NCI-H2227 (cell line): ENCODE data around the gene EAF2.
"Not testable (repeated sequence)": the region's sequence is repeated elsewhere in the genome, so short reads cannot be mapped to it uniquely, and the experiment has no call there.

Experiments
- DNase-seq: peaks from one replicate; lab custom pipeline; 2025; ENCODE audit not compliant: unreplicated experiment; lab: John Stamatoyannopoulos, UW

EAF2 gene

GRCh38 chr3:121857778-121858177 is 22.8 kb downstream of the EAF2 start:
- not testable (repeated sequence) for DNase-seq

- not testable (repeated sequence) for DNase-seq
Measured at GRCh38 chr3:121863247-121863646, 28.2 kb downstream of the EAF2 start.

GRCh38 chr3:121863801-121864200 is 28.8 kb downstream of the EAF2 start:
- no peak for DNase-seq

DNA sequence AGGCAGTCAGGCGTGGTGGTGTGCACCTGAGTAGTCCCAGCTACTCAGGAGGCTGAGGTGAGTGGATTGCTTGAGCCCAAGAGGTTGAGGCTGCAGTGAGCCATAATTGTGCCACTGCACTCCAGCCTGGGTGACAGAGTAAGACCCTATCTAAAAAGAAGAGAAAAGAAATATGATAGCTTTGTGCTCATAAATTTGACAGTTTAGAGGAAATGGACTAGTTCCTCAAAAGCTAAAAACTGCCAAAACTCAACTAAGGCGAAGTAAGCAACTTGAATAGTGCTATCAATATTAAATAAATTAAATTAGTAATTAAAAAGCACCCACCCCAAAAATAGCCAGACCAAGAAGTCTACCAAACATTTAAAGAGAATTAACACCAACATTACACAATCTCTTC is 34.7 kb downstream of the EAF2 start:
- DNase-seq, result no peak

DNA sequence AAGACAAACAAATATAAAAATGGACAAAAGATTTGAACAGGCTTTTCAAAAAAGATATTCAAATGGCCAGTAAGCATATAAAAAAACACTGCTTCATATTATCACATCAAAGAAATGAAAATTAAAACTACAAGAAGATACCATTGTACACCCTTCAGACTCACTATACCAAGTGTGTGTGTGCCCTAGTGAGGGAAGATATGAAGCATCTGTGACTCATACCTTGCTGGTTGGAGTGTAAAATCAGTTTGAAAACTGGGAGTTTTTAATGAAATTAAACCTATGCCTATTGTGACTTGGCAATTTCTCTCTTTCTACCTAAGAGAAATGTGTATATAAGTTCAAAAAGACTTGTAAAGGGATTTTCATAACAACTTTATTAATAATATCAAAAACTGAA is 35.7 kb downstream of the EAF2 start:
- DNase-seq, result no peak

DNA sequence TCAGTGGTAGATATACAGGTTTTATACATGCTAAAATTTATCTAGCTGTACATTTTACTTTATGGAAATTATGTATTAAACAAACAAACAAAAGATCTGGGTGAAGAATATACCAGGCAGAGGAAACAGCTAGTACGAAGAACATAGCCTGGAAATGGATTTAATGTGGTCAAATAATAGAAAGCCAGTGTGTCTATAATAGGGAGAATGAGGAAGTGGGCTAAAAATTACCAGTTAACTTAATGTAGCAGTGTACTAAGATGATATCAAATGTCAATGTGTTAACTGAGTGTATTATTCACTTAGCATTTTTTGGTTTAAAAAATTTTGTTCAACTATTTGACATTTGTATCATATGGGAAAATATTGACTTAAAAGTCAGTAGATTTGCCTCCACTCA is 36.4 kb downstream of the EAF2 start:
- DNase-seq, result no peak

- no peak for DNase-seq
Measured at GRCh38 chr3:121878411-121878810, 43.4 kb downstream of the EAF2 start.

DNA sequence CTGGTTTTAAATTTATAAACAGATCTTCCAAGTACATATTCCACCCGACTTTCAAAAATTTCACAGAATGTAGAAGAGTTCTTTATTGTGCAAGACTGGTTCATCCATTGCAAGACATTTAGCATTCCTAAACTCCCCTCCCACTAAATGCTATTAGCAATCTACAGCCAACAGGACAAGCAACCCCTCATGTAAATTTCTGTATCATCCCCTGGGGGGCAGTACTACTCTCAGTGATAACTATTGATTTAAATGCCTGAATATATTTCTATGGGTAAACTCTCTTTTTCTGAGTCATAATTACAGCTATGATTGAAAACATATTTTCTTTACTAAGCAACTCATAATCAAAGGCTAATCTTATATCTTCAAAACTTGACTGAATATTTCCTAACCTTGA is 48.5 kb downstream of the EAF2 start:
- DNase-seq, result no peak

DNA sequence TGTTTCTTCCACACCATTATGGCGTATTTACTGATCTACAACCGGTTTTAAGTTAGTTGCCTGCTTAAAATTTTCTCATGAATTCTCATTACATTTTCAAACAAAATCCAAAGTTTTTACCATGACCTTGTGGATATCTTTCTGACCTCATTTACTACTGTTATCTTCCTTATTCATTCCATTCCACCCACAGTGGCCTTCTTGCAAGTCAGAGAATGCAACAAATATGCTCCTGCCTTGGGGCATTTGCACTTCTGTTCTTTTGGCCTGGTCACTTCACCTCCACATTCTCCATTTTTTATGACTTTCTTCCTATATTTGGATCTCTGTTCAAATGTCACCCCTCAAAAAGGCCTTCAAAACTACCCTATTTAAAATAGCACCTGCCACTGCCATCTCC is 50.4 kb downstream of the EAF2 start:
- no peak for DNase-seq

GRCh38 chr3:121894301-121894990 is 59.4 kb downstream of the EAF2 start, which contains the start of gene SLC15A2:
TSS of gene SLC15A2 (plus strand) at chr3:121894401. CDS start at chr3:121894477, 76 bp downstream.
- no peak for DNase-seq

DNA sequence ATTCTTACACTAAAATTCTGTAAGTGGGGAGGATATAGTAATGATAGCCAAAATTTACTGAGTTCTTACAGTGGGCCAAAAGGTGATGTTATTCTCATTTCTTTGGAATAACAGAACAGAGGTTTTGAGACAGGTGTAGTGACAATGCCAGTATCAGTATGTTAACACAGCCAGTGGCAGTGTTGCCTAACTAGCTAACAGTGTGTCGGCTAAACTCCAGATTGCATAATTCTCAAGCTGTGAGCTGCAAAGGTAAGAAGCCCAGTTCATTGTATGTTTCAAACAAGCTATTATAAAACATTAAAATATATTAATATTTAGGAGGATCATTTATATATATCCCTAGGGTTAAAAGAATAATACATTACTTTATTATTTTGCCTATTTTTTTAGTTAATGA is 60.1 kb downstream of the EAF2 start:
- DNase-seq, result no peak

GRCh38 chr3:121895736-121896135 is 60.7 kb downstream of the EAF2 start:
- no peak for DNase-seq

GRCh38 chr3:121896823-121897222 is 61.8 kb downstream of the EAF2 start:
- no peak for DNase-seq

GRCh38 chr3:121897296-121897695 is 62.3 kb downstream of the EAF2 start:
- DNase-seq, result no peak

GRCh38 chr3:121913305-121913990 is 78.4 kb downstream of the EAF2 start:
- DNase-seq, result no peak

GRCh38 chr3:121914081-121914998 is 79.3 kb downstream of the EAF2 start:
- DNase-seq, result no peak

DNA sequence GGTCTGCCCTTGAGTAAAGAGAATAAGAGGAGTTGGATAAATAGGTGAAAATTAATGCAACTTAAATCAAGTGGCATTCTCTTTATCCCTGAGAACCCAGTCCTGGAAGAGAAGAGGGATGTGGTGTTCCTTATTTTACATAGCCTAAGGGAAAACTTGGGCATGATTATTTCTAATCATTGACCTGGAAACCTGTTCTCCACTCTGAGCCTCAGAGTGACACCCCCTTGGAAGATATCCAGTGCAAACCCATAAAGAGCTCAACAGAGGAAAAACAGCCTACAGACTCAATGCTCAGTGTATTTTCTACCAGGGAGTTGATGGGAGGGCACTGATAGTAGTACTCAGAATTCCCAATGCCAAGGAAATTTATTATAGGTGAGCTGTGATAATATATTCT is 81.2 kb downstream of the EAF2 start:
- no peak for DNase-seq

DNA sequence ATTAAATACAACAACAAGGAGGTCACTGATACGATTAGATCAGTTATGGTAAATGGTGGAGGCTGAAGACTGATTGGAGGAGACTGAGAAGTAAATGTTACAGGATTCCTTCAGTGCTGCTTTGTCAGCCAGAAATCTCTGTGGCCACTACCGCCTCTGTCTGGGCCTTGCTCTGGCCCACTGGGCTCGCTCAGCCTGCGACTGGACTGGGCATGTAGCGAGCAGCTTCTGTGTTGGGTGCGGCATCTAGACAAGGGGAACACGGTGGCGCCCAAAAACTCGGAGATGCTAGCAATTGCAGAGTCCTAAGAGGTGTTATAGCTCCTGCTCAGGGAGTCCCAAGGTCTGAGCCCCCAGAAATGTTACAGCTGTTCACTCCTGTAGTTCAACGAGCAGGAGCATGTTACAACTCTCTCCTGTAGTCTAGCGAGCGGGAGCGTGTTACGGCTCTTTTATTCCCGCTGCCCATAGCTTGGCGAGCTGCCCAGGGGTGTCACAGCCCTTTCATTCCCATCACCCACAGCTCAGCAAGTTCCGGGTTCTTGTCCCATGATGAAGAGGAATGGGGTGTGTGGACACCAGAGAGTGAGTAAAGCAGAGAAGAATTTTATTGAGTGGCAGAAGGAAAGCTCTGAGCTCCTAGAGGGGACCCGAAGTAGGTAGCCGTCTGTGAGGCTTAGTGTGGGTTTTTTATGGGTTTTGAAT is 83.9 kb downstream of the EAF2 start:
- DNase-seq, result peak; percentile 16

- no peak for DNase-seq
Measured at GRCh38 chr3:121924734-121925133, 89.7 kb downstream of the EAF2 start.

DNA sequence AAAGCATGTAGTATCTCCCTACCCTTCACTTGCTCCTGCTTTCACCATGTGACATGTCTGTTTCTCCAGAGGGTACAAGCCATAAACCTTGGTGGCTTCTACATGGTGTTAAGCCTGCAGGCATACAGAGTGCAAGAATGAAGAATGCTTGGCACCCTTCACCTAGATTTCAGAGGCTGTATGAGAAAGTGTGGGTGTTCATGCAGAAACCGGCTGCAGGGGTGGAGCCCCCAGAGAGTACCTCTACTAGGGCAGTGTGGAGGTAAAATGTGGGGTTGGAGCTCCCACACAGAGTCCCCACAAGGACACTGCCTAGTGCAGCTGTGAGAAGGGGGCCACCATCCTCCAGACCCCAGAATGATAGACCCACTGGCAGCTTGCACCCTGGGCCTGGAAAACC is 91.4 kb downstream of the EAF2 start:
- DNase-seq, result no peak
